HUDEP-2 (cell line): ENCODE results near the gene CDKN2B.

Experiments used
- DNase-seq, 76 experiments: peaks; one replicate each; lab custom pipeline; 2025; ENCODE audit not compliant: unreplicated experiment in 76 of 76; lab: John Stamatoyannopoulos, UW

The CDKN2B gene

GRCh38 chr9:21995666-21996398 is 13.3 kb downstream of the CDKN2B start:
- peak in 16 of 76 experiments; percentile 21 to 60 (median 44) for DNase-seq

- peak in 72 of 76 experiments; percentile 31 to 85 (median 75) for DNase-seq
These were observed 14.0 kb downstream of the CDKN2B start for GRCh38 chr9:21995006-21995665.

GRCh38 chr9:21994556-21995005 is 14.5 kb downstream of the CDKN2B start, which contains the start of gene CDKN2B-AS1:
CDKN2B-AS1 (plus strand) TSS chr9:21994791.
- peak in 68 of 76 experiments; percentile 17 to 90 (median 79) for DNase-seq

- DNase-seq, result peak in 71 of 76 experiments; percentile 28 to 90 (median 79)
These were observed 15.1 kb downstream of the CDKN2B start, which contains the start of gene CDKN2A for GRCh38 chr9:21993893-21994555. CDKN2A (minus strand) TSS chr9:21994392.

- no peak for DNase-seq
These were observed 16.1 kb downstream of the CDKN2B start for GRCh38 chr9:21993007-21993406.

GRCh38 chr9:21991072-21991959 is 17.8 kb downstream of the CDKN2B start:
- peak in 23 of 76 experiments; percentile 11 to 54 (median 22) for DNase-seq

GRCh38 chr9:21989440-21990189 is 19.5 kb downstream of the CDKN2B start:
- DNase-seq, result peak in 61 of 76 experiments; percentile 10 to 87 (median 68)

GRCh38 chr9:21988056-21988990 is 20.8 kb downstream of the CDKN2B start:
- peak in 3 of 76 experiments; percentile 12 to 37 (median 27) for DNase-seq

GRCh38 chr9:21985964-21986667 is 23.0 kb downstream of the CDKN2B start:
- DNase-seq, result no peak

- no peak for DNase-seq
These were observed 25.0 kb downstream of the CDKN2B start for GRCh38 chr9:21984101-21984500.

GRCh38 chr9:21983561-21983935 is 25.6 kb downstream of the CDKN2B start:
- DNase-seq, result peak in 1 of 76 experiments; percentile 23

GRCh38 chr9:21982861-21983560 is 26.1 kb downstream of the CDKN2B start:
- DNase-seq, result no peak

GRCh38 chr9:21982391-21982790 is 26.7 kb downstream of the CDKN2B start:
- no peak for DNase-seq

- DNase-seq, result no peak
These were observed 32.7 kb downstream of the CDKN2B start for GRCh38 chr9:21976334-21976875.

GRCh38 chr9:21974722-21975409 is 34.2 kb downstream of the CDKN2B start:
- peak in 74 of 76 experiments; percentile 53 to 96 (median 90) for DNase-seq

- peak in 2 of 76 experiments; percentile 20 to 47 for DNase-seq
These were observed 34.8 kb downstream of the CDKN2B start for GRCh38 chr9:21974343-21974721.
